HG02571 (cell line): ENCODE results near the gene CAMK1D.

Source experiments
- ATAC-seq: cut with Tn5 transposase; IDR thresholded peaks from one replicate; pipeline ENCODE4 v1.9.1; 2021; ENCODE audit warnings: mild to moderate bottlenecking, moderate library complexity; ENCODE audit not compliant: unreplicated experiment

Gene CAMK1D

DNA sequence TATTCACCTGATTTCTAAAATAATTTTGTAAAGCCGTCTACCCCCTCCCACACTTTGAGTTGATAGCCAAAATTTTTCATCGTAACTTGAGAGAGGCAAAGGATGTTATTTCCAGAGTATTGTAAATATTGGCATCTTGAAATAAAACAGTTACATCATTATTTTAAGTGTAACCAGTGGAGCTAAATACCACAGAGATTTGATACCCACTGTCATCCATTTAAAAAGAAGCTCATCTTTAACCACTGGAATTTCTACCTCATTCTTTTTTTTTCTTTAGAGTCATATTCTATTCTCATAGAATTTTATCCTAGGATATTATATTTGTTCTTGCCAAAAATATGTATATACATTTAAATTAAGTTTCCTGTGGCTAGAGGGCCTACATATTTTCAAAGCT, 48.6 kb downstream of the CAMK1D start:
- no peak for ATAC-seq

DNA sequence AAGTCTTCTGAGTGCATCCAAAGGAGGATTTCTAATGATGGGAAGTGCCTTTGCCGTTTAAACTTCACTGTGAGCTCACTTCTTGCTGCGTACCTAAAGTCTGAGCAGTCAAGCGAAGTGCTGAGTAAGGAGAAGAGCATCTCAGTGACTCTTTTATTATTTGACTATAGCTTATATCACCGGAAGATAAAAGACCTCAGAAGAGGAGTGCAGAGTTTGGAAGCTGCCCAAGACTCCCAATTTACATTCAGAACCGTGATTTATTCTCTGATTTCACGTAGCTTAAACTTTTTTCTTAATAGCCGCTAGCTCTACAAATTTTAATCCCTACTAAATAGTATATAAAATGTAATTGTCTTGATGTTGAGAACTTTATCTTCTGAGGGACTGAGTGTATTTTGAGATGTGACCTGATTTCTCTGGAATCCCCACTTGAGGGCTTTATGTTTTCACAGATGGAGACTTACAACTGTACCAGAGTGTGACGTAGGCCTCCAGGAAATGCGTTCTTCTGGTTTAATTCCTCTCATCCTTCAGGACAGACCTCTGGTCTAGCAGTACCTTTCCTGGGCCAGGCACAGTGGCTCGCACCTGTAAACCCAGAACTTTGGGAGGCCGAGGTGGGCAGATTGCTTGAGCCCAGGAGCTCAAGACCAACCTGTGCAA, 51.1 kb downstream of the CAMK1D start:
- ATAC-seq, result no peak

DNA sequence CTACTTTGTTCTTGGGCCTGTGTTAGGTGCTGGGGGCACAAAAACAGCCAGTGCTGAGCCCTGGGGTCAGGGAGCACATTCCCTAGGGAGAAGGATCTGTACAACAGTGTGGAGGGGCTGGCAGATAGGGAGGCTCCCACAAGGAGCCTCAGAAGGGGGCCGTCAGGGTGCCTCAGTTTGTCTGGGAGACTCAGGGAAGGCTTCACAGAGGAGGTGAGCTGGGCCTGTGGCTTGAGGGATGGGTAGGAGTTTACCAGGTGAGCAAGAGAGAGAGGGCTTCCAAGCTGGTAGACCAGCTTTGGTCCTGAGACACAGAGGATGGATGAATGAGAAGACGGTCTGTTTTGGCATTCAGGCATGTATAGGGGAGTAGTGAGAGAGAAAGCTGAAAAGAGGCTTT, 52.1 kb downstream of the CAMK1D start:
- no peak for ATAC-seq

DNA sequence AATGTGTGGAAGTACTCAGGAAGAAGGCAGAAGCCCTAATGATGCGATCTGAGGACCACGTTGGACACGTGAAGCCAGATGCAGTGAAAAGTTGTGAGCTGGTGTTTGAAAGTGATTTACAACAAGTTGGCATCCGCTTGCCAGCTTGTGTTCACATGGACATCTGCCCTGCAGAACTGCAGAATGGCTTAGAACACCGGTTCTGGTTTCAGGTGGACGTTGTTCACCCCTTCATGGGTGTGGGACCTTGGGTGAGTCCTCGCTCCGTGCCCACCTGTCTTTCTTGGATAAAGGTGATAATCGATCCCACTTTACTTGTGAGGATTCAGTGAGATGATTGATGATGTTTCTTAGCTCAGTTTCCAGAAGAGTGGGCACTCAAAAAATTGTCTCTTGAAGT, 53.8 kb downstream of the CAMK1D start:
- no peak for ATAC-seq

DNA sequence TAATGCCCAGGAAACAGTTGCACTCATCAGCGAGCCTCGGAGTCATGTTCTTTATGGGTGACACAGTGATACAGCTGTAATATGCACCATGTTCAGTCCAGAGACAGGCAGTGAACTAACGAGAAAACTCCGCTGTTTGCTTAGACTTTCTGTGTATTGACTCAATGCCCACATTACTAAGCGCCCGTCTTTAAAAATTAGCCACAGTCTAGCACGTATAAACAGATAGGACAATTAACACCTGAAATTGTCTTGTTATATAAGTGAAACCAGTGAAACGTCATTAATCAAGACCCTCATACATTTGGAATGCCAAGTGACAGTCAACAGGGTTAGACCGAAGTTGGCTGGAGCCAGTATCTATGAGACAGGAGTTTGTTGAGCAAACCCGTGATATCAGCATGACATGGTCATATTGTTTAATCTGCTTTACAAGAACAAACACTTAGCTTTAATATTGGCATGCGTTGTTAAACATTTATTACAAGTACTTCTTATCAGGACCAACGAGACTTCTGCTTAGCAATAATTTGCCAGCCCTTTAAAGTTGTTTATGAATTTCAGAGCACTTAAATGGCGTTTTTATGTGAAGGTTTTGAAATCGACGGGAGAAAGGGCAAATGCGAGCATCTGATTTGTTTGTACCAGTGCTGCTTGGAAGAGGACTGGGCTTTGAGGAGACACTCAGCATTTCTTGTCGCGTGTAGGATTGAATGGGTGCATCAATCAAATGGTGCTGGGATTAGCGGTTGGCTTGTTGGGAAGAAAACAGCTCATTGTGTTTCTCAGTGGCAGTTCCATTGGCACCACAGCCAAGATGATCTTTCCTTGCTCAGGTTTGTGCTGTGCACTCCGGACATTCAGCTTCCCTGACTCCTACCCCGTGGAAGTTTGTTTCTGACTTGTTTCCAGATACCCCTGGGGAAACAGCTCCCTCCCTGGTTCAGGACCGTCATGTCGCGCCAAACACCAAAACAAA, 56.3 kb downstream of the CAMK1D start:
- ATAC-seq, result no peak

DNA sequence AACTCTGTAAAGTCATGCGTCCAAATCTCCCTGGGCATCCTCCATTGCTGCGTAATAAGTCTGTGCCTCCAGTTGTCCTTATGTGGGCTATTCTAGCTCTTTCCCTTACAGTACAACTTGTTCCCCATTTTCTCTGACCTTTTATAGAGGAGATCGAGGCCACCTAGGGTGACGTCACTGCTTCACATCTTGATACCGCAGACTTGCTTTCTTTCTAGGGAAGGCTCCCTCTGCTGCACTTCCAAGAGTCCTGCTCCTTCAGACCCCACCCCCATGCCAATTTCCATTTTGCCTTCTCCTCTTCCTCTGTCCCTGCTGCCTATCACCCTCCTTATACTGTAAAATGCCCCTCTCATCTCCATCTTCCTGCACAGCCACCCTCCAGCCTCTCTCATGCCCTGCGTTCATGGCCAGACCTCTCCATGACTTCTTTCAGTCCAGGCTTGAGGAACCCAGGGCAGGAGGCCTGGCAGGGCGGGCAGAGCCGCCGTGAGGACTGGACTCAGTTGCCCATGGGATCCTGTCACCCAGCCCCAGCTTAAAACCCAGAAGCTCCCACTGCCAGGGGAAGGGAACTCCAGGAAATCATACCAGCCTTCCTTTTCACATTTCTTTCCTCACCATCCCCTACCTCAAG, 57.5 kb downstream of the CAMK1D start:
- no peak for ATAC-seq

DNA sequence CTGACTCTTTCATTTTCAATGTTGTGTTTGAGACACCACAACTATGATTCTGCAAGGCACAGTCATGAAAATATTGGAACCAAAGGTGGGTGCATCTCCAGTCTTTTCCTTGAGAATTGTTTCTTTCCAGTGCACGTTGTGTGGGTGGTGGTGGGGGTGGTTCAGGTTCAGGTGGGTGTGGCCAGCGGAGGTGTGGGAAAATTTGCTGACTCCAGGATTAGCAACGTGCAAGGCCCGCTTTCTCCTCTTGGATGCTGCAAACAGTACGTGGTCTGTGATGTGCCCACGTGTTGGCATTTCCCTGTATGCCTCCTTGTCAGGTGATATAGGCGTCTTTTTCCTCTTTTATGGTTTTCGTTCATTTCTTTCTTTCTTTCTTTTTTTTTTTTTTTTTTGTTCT, 59.1 kb downstream of the CAMK1D start:
- ATAC-seq, result no peak

DNA sequence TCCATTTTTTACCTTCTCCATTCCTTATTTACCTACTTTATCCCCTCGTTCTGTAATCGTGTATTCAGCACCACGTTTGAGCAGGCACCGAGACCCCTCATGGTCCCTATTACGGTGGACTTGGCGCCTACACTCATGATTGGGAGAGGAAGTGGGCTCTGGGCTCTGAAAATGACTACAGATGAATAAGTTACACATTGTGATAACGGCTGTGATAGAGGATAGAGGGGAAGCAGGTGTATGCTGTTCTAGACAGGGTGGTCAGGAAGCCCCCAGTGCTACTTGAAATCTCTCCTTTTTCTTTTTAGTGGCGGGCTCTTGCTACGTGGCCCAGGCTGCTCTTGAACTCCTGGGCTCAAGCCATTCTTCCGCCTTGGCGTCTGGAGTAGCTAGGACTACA, 59.8 kb downstream of the CAMK1D start:
- no peak for ATAC-seq

DNA sequence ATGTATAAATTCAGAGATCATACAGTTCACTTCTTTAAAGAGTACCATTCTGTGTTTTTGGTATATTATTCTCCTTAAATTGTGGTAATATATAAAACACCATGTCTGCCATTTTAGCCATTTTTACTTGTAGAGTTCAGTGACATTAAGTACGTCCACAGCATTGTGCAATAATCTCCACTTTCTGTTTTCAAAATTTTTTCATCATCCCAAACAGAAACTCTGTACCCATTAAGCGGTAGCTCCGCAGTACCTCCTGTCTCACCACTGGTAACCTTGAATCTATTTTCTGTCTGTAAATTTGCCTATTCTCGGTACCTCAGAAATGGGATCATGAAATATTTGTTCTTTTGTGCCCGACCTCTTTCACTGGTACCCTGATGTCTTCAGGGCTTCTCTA, 60.3 kb downstream of the CAMK1D start:
- no peak for ATAC-seq

DNA sequence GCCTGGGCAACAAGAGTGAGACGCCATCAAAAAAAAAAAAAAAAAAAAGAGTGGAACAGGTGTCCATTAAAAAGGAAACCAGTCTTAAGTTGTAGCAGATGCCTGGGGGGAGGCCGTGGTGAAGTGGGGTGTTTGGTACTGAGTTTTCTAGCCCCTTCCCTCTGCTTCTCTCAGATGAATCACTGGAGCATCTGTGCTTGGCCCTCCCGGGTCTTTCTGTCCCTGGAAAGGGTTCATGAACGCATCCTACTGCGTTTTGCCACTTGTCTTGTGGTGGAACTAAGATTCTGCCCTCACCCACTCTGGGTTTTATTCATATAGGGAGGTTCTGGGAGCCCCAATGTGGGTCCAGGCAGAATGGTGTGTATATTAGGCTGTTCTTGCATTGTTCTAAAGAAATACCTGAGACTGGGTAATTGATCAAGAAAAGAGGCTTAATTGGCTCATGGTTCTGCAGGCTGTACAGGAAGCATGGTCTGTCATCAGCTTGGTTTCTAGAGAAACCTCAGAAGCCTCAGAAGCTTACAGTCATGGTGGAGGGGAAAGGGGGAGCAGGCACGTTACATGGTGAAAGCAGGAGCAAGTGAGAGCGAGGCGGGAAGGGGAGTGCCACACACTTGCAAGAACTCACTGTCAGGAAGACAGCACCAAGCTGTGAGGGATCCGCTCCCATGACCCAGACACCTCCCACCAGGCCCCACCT, 63.5 kb downstream of the CAMK1D start:
- no peak for ATAC-seq

DNA sequence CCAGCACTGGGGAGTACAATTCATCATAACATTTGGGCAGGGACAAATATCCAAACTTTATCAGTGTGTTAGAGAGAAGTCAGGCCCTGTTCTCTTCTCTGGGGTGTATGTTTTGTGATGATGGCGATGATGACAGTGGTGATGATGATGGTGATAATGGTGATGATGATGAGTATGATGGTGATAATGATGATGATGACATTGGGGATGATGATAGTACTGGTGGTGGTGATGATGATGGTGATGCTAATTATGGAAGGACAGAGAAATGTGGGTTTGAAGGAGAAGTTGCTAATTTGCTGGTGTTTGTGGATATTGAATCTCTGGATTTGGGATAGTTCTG, 64.0 kb downstream of the CAMK1D start:
- no peak for ATAC-seq

DNA sequence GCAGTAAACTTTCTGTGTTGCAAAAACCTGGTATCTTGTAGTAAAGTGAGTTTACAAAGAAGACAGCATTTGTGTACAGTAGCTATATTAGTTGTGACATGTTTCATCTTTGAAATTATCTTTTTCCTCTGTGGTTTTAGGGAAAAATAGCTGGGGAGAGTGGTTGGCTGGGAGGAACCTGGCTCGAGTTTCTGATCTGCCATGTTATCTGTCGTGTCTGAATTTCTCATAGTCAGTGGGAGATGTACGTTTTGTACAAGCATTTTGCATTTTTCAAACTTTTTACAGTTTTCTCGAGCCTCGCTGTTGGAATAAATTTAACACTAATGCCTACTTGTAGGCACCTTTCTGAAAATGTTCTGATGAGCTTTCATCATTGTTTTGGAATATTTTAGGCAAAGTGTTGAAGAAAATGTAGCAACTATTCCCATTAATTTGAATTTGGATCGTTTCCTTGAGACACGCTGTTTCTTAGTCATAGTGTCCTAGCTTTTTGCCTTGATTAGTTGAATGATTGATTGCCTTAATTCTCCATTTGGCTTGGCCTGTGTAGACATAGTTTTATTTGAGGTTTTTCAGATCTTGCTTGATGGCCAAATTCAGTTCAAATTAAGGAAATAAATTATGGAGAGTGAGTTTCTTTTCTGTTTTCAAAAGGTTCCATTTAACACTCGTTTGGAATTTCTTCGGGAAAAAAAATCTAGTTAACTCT, 65.1 kb downstream of the CAMK1D start:
- no peak for ATAC-seq

DNA sequence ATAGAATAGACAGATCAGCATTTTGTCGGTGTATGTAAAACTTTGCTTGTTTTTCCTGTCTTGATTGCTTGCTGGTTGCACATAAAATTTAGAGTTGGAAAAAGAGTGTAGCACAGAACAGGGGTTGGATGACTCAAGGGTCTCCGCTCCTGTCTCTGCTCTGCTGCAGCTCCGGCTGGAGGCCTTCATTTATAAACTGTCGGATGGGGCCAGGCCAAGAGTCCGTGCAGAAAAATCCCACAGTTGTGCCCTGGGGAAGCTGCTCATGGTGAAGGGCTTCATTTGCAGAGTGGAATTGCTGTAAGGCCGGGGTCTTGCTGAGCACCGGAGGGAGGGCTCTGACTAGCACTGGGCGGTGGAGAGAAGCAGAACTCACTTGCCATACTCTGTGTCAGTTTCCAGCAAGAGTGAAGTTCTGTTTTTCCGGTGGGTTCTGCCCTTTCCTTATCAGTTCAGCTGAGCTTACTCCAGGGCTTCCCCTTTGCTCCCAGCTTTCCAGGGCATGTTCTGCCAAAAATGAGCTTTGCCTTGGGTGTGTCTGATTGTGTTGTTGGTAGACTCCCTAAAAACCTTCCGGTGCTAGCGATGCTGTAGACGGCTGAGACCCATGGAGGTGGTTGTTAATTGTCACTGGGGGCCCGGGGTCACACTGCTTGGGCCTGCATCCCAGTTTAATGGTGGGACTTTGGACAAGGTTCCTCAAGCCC, 67.2 kb downstream of the CAMK1D start:
- ATAC-seq, result no peak

DNA sequence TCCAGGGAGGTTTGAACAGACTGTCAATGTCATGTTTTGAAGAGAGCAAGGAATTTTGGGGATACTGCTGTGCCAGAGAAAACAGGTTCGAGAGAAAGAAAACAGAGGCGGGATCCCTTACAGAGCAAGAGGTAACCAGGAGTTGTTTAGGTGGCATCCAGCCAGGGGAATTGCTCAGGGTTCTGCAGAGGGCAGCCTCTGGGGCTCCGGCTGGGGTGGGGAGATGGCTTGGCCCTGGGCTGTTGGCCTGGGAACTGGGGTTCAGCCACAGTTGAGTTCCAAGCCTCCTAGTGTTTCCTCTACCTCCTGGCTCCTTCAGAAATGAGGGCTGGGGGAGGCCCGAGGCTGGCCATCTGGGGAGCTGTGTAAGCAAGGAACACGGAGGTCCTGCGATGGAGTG, 68.0 kb downstream of the CAMK1D start:
- ATAC-seq, result no peak

DNA sequence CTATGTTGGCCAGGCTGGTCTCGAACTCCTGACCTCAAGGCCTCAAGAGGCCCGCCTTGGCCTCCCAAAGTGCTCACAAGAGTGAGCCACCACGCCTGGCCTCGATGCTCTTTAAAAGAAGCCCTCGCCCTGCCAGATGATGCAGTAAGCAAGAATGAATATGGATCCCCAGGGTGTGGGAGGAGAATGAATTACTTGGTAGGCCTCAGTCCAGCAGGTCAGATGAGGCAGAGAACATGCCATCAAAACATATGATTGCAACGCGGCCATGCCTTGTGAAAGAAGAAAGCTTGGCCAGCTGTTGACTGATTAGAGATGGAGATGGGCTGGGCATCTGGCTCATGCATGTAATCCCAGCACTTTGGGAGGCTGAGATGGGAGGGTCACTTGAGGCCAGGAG, 68.7 kb downstream of the CAMK1D start:
- no peak for ATAC-seq

DNA sequence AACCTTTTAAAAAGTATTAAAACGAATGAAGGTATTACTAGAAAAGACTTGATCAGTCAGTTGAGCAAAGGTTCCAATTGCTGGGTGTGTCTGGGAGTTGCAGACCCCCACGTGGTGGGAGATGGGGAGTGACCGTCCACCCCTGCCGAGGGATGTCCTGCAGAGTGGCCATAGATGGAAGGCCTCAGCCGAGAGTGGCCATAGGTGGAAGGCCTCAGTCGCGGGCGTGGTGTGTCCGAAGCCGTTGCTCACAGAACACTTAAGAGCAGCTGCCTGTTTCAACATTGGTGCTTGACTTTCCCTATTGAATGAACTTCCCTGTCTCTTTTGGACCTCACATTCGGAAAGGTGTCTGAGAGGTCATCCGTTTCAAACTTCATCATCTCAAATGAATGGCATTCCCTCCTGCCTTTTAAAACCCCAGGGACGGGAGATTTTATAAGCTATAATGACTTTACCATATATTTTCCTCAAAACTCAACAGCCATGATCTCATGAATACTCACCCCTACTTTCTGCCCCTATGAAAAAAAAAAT, 69.4 kb downstream of the CAMK1D start:
- no peak for ATAC-seq

DNA sequence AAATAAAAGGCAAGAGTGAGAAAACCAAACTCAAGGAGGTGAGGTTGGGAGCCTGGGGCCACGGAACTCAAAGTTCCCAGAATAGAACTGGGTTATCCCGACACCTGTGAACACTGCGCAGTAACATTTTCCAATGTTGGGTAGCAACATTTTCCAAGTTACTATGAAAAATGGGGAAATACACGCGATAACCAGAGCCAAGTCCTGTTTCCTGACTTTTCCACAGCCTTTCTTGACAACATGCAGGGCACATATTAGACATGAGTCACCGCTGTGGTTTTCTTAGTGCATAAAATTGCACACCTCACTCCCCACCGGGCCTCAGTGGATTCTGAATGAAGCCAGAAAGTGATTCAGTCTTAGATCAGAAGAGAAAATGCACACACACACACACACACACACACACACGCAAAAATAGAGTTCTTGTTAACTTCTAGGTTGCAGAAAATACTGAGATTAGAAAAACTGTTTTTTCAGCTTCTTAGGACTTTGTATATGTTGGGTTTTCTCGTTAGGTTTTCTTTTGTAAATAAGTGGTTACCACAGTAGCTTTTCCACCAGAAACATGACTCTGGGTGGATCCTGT, 70.0 kb downstream of the CAMK1D start:
- no peak for ATAC-seq

DNA sequence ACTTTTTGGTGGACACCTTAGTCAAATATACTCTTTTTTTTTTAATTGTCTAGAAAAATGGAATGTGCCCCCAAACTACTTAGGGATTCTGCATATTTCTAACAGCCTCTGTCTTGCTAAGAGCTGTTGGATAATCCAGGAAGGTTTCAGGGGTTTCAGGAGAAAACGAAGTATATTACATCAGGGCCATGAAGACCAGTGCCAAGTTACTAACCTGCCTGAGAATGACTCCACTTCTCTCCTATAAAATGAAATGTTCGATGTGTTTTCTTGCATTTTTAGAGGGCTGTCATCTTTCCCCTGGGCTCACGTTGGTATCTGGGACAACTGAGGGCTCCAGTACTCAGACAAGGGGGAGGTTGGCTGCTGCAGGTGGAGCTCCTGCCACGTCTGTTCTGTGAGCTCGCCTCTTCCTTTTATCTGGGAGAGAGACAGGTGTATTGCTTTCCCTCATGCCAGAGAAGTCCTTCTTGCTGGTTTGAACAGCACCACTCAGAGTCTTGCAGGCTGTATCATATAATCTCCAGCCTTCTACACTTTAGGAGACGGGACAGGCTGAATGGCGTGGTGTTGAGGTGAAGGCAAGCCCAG, 71.3 kb downstream of the CAMK1D start:
- no peak for ATAC-seq

DNA sequence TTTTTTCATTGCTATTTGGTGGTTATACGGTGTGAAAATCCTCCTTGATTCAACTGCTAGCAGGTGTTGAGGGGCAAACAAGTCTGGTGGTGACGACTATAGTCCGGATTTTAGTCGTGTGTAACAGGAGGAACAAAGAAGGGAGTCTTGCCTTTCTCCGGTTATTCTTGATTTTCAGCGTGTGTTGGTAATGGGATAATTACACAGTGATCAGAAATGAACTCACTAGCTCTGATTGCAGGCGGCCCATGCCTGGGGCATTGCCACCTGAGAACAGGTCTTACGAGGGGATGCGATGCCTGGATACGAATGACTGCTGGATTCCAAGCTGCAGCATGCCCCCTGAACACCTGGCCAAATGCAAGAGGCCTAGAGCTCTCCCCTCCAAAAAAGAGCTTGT, 72.8 kb downstream of the CAMK1D start:
- no peak for ATAC-seq
